Peyer's patch (tissue), 4 donors: ENCODE measurements around the gene CDH3. TPM values are rescaled to one million over a fixed set of nuclear protein-coding genes. Genes with fewer than 3 reads are reported as not detected.
A peak's percentile ranks its signal among the peaks of the same experiment; 100 is the strongest.

Experiments
- DNase-seq, 3 donors: peaks; one replicate each; pipeline ENCODE4 v3.0.0-alpha.2; 2017 to 2019
- H3K27ac ChIP-seq, 4 donors: fragments of 200-600 bp; sonication (generic); one replicate each; pipeline ENCODE4 v1.5.1; 2016 to 2019
- H3K27me3 ChIP-seq, 2 donors: fragments of 200-600 bp; sonication (generic); one replicate each; pipeline ENCODE4 v1.5.1; 2019
- H3K36me3 ChIP-seq, 3 donors: fragments of 200-600 bp; sonication (generic); one replicate each; pipeline ENCODE4 v1.5.1; 2016 to 2019
- H3K4me1 ChIP-seq, 4 donors: fragments of 200-600 bp; sonication (generic); one replicate each; pipeline ENCODE4 v1.5.1; 2016 to 2019
- H3K4me3 ChIP-seq, 4 donors: fragments of 200-600 bp; sonication (generic); 1 replicate in 3 of 4; 2 replicates in 1 of 4; pipeline ENCODE4 v1.5.1; 2016 to 2019; ENCODE audit warnings: mild to moderate bottlenecking in 1 of 4
- H3K9me3 ChIP-seq, 4 donors: fragments of 200-600 bp; sonication (generic); one replicate each; pipeline ENCODE4 v1.5.1; 2016 to 2019; ENCODE audit warnings: mild to moderate bottlenecking in 1 of 4
- POLR2A ChIP-seq, 2 donors: fragments of 450-650 bp; IDR thresholded peaks; one replicate each; pipeline ENCODE4 v1.5.1; 2017; ENCODE audit warnings: antibody characterized with exemption in 2 of 2, mild to moderate bottlenecking in 2 of 2, moderate library complexity in 2 of 2
- total RNA-seq, 4 donors: library from RNA; depleted of rRNA; stranded (reverse); fragments of >200 nt; gene quantifications; one replicate each; pipeline ENCODE4 v1.1.0, GENCODE V29; 2016
- TF ChIP-seq, protein P1 (sequence below), 6 experiments: fragments of 450-650 bp in 4 of 6; fragments of 200-600 bp in 2 of 6; sonication (generic) in 1 of 6; IDR thresholded peaks; one replicate each; pipeline ENCODE4 v1.5.1; 2017 to 2019; ENCODE audit warnings: antibody characterized with exemption in 6 of 6, mild to moderate bottlenecking in 3 of 6, moderate library complexity in 1 of 6

Gene CDH3
- total RNA-seq, 4 donors from 2014 or later = 0.80 to 1.8 TPM; not detected in 2

DNA sequence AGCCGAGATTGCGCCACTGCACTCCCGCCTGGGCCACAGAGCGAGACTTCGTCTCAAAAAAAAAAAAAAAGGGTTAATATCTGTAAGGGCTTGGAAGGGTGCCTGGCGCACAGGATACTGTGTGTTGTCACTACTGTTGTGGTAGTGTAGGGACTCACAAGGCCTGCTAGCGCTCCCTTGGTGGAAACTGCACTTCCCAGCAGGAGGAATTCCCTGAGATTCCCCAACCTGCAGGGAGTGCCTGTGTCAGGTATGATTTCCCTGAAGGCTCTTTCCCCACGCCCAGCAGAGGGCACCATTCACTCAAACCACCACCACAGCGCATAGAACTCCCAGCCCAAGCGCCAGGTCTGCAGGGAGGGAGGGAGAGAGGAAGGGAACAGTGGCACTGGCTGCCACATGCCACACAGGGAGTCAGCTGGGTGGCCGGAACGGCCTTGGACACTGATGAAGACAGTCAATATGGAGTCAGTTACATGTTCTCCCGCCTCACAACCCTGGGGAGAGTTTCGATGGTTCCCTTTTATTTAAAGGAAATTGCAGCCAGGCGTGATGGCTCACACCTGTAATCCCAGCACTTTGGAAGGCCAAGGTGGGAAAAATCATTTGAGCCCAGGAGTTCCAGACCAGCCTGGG lies 59.2 kb downstream of the CDH3 start:
- TF ChIP-seq, protein P1, sequence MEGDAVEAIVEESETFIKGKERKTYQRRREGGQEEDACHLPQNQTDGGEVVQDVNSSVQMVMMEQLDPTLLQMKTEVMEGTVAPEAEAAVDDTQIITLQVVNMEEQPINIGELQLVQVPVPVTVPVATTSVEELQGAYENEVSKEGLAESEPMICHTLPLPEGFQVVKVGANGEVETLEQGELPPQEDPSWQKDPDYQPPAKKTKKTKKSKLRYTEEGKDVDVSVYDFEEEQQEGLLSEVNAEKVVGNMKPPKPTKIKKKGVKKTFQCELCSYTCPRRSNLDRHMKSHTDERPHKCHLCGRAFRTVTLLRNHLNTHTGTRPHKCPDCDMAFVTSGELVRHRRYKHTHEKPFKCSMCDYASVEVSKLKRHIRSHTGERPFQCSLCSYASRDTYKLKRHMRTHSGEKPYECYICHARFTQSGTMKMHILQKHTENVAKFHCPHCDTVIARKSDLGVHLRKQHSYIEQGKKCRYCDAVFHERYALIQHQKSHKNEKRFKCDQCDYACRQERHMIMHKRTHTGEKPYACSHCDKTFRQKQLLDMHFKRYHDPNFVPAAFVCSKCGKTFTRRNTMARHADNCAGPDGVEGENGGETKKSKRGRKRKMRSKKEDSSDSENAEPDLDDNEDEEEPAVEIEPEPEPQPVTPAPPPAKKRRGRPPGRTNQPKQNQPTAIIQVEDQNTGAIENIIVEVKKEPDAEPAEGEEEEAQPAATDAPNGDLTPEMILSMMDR (IDR thresholded peaks at IDR 0.05) = peak; percentile 26 to 98 (median 86)
- no peak for TF ChIP-seq POLR2A (IDR thresholded peaks at IDR 0.05)
- H3K36me3 ChIP-seq = no peaks in the 10 kb centered on the region
- DNase-seq = peak; percentile 43 to 92 (median 92)
- no peaks in the 10 kb centered on the region for H3K9me3 ChIP-seq
- H3K4me1 ChIP-seq = peaks cover 0 to 16% (median 0%) of the 10 kb centered on the region in 4 donors
- no peaks in the 10 kb centered on the region for H3K27me3 ChIP-seq
- H3K27ac ChIP-seq = no peak overlapping the region
- no peak overlapping the region for H3K4me3 ChIP-seq

DNA sequence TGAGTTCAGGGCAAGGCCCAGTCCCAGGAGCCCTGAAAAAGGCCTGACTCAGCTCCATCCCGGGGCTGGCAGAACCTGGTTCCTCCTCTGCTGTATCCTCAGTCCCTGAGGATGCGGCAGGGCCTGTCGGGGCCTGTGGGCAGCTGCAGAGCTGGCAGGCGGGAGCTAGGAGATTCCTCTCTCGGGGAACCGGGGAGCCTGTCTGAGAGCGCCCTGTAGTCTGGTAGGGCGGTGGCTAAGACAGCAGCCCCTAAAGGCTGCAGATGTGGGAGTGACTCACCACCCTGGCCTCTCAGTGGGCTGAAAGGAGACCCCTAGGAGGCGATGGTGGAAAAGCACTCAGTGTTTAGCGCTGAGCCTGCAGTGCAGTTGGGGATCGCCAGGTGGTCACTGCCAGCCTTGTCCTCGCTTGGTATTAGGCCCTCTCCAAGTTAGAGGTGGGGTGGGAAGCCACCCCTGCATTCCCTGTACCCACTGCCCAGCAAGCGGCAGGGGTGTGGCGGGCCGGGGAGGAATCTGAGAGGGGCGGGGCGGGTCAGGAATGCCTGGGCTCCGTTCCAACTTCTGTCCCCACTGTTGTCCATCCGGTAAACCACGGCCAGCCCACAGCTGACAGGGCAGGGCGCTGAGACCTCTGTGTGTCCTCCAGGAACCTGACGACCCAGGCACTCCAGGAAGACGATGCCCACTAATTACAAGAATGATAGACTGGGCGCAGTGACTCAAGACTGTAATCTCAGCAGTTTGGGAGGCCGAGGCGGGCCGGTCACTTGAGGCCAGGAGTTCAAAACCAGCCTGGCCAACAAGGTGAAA lies 62.4 kb downstream of the CDH3 start:
- H3K4me1 ChIP-seq = peaks cover 0 to 23% (median 0%) of the 10 kb centered on the region in 4 donors

DNA sequence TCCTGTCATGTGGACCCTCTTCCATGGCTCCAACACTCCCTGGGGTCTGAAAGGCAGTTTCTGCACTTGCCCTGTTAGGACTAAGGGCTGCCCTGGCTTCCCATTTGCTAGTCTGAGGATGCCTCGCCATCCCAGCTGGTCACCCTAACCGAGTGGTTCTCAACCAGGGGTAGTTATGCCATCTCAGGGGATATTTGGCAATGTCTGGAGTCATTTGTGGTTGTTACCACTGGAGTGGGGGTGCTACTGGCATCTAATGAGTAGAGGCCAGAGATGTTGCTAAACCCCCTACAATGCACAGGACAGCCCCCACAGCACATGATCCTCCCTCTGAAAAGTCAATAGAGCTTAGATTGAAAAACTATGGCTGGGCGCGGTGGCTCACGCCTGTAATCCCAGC lies 65.1 kb downstream of the CDH3 start:
- Histone ChIP-seq H3K4me1 (peaks cover 0 to 23% (median 0%) of the 10 kb centered on the region in 4 donors), H3K27me3 (no peaks in the 10 kb centered on the region), H3K27ac (no peak overlapping the region), H3K36me3 (no peaks in the 10 kb centered on the region), H3K9me3 (no peaks in the 10 kb centered on the region), H3K4me3 (no peak overlapping the region)
- TF ChIP-seq, protein P1 (IDR thresholded peaks at IDR 0.05) = no peak
- no peak for TF ChIP-seq POLR2A (IDR thresholded peaks at IDR 0.05)
- DNase-seq = no peak

More for the DNA sequence above, 62.4 kb downstream of the CDH3 start:
- Histone ChIP-seq H3K27me3 (no peaks in the 10 kb centered on the region), H3K36me3 (no peaks in the 10 kb centered on the region), H3K4me3 (no peak overlapping the region), H3K9me3 (no peaks in the 10 kb centered on the region), H3K27ac (peak overlapping the region in 2 of 4 donors; percentile 68 to 83)
- no peak for TF ChIP-seq POLR2A (IDR thresholded peaks at IDR 0.05)
- TF ChIP-seq, protein P1 (IDR thresholded peaks at IDR 0.05) = no peak
- peak in 2 of 3 donors; percentile 85 to 87 for DNase-seq

DNA sequence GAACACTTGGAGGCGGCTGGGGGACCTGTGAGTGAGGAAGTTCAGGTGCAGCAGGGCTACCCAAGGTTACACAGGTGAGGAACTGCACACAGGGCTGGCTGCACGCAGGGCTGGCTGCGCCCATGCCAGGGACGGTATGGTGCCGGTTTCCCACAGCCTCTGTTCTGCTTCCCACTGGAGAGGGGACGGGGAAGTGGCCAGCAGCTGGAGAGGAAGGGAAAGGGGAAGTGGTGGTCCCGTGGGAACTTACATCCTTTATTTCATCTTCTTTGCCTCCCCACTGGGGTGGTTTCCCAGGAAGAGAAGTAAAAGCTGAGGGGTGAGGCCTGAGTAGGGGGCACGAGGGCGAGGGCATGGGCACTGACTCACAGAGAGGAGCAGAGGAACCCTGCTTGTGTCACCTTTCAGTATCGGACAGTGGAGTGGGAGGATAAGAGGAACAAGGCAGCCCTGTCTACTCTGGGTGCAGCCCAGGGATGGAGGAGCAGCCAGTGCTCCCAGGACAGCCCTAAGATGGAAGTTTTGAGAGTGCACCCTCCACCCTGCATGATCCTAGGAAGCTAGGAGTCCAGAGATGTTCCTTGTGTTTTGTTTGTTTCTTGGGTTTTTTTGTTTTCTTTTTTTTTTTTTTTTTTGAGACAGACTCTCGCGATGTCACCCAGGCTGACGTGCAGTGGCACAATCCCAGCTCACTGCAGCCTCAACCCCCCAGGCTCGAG lies 66.5 kb downstream of the CDH3 start:
- no peak for TF ChIP-seq POLR2A (IDR thresholded peaks at IDR 0.05)
- TF ChIP-seq, protein P1 (IDR thresholded peaks at IDR 0.05) = no peak
- Histone ChIP-seq H3K4me3 (no peak overlapping the region), H3K36me3 (no peaks in the 10 kb centered on the region), H3K27ac (no peak overlapping the region), H3K27me3 (no peaks in the 10 kb centered on the region), H3K4me1 (peaks cover 0 to 23% (median 0%) of the 10 kb centered on the region in 4 donors), H3K9me3 (no peaks in the 10 kb centered on the region)
- no peak for DNase-seq

DNA sequence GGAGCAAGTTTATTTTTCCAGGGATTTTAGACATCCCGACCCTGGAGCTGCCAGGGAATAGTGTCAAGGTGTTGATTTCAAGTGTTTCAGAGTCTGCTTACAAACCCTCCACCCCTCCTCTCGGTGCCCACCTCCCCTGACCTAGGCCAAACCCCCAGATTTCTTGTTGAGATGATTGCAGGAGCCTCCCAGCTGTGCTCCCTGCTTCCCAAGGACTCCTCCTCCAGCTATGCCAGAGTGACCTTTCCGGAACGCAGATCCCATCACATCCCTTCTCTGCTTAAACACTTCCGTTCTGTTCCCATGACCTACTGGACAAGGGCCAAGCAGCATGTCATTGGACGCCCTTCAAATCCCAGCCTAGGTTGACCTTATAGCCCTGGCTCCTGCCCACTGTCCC lies 68.3 kb downstream of the CDH3 start:
- Histone ChIP-seq H3K27ac (no peak overlapping the region), H3K9me3 (no peaks in the 10 kb centered on the region), H3K36me3 (no peaks in the 10 kb centered on the region), H3K27me3 (no peaks in the 10 kb centered on the region), H3K4me1 (peaks cover 0 to 14% (median 0%) of the 10 kb centered on the region in 4 donors), H3K4me3 (no peak overlapping the region)
- DNase-seq = no peak
- no peak for TF ChIP-seq POLR2A (IDR thresholded peaks at IDR 0.05)
- TF ChIP-seq, protein P1 (IDR thresholded peaks at IDR 0.05) = no peak
